Fibroblast of mammary gland (primary cell): ENCODE data around the gene LXN.

Experiments used
- DNase-seq: peaks from one replicate; pipeline ENCODE4 v3.0.0-alpha.2; 2010; ENCODE audit warnings: low read depth
- H3K4me3 ChIP-seq: 2 replicates; pipeline ENCODE4 v1.5.1; 2011; ENCODE audit warnings: low read depth, mild to moderate bottlenecking, low read length, moderate library complexity; ENCODE audit not compliant: control insufficient read depth
- CTCF ChIP-seq: conservative IDR thresholded peaks from 2 replicates; pipeline ENCODE4 v1.5.1; 2011; ENCODE audit warnings: low read depth, low read length, inconsistent platforms; ENCODE audit not compliant: control insufficient read depth, insufficient read depth

Gene LXN

GRCh38 chr3:158678687-158679086 lies 6.2 kb upstream of the LXN start:
- no peak overlapping the region for H3K4me3 ChIP-seq
- DNase-seq = no peak
- TF ChIP-seq CTCF = no peak

- peak overlapping the region; percentile 75 for H3K4me3 ChIP-seq
- no peak for TF ChIP-seq CTCF
- DNase-seq = peak; percentile 21
Observed at GRCh38 chr3:158671821-158672214, 630 bp downstream of the LXN start.

GRCh38 chr3:158668506-158668905 lies 3.9 kb downstream of the LXN start:
- H3K4me3 ChIP-seq = no peak overlapping the region
- peak; percentile 53 for DNase-seq
- TF ChIP-seq CTCF = no peak

DNA sequence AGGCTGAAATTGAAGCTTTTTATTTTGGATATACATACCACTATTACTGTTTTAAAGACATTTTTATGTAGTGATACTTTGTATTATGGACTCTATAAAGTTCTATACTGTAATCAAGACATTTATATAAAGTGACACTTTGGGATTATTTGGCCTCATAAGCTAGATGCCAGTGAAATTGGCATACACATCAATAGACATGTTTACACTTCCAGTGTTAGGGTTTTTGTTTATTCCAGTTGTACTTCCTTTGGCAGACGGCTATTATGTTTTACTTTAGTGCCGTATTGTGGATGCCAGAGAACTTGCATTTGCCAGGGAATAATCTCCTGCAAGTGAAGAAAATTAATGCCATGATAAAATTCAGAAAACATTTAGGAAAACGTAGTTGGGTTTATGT lies 6.0 kb downstream of the LXN start:
- H3K4me3 ChIP-seq = no peak overlapping the region
- TF ChIP-seq CTCF = no peak
- DNase-seq = no peak

DNA sequence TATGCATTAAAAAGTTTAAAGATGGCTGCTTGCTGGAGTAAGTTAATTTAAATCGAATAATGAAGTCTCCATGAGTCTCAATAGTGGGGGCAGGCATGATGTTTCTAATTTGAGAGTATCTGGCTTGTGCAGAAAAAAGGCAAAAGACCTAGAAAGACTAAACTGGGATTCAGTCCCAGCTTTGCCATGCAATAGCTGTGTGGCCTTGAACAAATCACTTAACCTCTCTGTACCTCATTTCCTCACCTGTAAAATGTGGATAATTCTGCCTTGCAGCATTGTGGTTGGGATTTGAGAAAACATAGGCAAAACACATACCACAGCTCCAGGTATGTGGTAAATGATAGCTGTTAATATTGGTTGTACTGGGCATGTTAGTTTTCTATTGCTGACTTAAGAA lies 8.6 kb downstream of the LXN start:
- DNase-seq = no peak
- no peak for TF ChIP-seq CTCF
- no peak overlapping the region for H3K4me3 ChIP-seq

- DNase-seq = no peak
- H3K4me3 ChIP-seq = no peak overlapping the region
- TF ChIP-seq CTCF = no peak
Observed at GRCh38 chr3:158663246-158663645, 9.2 kb downstream of the LXN start.

GRCh38 chr3:158660711-158661110 lies 11.7 kb downstream of the LXN start:
- H3K4me3 ChIP-seq = no peak overlapping the region
- TF ChIP-seq CTCF = no peak
- no peak for DNase-seq
